Activated effector memory CD4-positive, alpha-beta T cell treated with Interleukin-2 at 50 U/mL for 16 hours (primary cell): ENCODE results near the gene ENOX1.

Experiments used
- DNase-seq: peaks from one replicate; pipeline ENCODE4 v3.0.0-alpha.2; 2020

Gene ENOX1

DNA sequence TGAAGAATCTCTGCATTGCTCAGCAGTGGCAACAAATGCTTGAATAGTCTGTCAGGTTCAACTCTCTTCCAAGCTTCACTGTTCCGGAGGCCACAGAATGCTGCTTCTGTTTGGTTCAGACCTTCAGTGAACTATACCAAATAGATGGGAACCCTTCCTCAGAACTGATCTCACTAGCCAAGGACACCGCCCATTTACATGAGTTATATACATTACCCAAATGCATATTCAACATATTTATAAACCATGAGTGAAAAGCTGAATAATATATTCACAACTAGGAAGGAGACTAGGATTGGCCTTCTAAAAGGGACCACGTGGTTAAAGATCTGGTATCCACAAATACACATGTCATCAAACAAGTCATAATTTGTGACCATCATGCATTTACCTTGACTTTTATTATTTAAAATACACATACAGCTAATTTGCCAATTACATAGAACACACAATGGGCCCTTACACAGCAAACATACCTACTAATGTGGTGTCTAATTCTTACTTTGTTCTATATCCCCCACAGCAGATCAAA, 49.3 kb downstream of the ENOX1 start:
- no peak for DNase-seq

DNA sequence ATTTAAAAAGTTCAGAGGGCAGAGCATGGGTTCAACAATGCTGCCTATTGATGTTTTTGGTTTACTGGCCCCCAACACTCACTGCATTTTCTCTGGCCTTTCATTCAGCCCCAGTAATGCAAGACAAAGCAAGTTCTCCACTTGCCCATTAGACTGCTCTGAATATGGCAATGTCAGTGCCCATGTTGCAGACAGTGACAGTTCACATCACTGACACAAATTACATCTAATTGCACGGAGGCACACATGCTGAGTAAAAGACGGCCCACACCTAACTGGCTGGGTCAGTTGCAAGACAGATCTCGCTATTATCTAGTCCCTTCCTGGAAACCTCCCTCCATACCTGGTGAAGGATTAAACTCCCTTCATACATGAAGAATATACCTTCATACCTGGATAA, 54.0 kb downstream of the ENOX1 start:
- no peak for DNase-seq

GRCh38 chr13:43731296-43731695, 55.5 kb downstream of the ENOX1 start:
- DNase-seq, result no peak

GRCh38 chr13:43730642-43731041, 56.1 kb downstream of the ENOX1 start:
- no peak for DNase-seq

- DNase-seq, result no peak
Observed at GRCh38 chr13:43728421-43728820, 58.4 kb downstream of the ENOX1 start.

- DNase-seq, result no peak
Observed at GRCh38 chr13:43727856-43728255, 58.9 kb downstream of the ENOX1 start.

DNA sequence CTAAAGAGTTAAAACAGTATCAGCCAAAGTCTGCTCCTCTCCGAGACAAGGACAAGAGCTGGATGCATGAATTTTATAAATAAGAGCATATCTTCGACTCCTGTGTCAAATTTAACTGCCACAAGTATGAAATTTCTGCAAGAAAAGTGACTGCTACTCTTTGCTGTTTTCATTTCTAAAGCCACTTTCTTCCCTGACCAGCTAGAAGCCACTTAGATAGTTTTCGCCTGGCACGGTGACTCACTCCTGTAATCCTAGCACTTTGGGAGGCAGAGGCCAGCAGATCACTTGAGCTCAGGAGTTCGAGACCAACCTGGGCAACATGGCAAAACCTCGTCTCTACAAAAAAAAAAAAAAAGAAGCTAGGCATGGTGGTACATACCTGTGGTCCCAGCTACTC, 61.3 kb downstream of the ENOX1 start:
- DNase-seq, result no peak

DNA sequence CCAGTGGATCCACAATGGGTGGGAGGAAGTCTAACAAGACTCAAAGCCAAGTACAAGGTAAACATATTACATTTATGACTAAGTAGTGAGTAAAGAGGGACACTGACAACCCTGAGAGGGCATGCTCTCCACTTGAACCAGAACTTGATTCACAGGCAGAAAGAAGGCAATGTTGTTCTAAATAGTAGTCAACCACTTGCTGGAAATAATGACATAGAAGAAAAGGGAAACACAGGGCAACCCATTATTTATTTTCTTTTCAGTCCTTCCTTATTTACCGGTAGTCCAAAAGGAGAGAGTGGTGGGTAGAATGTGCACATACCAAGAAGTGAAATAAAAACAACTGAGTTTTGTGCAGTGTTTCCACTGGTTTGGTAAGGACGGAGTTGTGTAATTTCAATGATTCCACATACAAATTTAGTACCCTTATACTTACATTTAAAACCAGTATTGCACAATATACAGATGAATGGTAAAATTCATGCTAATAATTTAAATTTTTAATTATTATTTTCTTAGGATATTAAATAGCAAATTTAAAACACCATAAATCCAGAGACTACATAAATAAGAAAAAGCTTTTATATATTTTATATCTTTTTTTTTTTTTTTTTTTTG, 65.9 kb downstream of the ENOX1 start:
- DNase-seq, result no peak

- no peak for DNase-seq
Observed at GRCh38 chr13:43698758-43699157, 88.0 kb downstream of the ENOX1 start.

- DNase-seq, result no peak
Observed at GRCh38 chr13:43698009-43698408, 88.8 kb downstream of the ENOX1 start.

GRCh38 chr13:43697323-43697722, 89.4 kb downstream of the ENOX1 start:
- DNase-seq, result no peak

GRCh38 chr13:43694146-43694664, 92.6 kb downstream of the ENOX1 start:
- no peak for DNase-seq

- no peak for DNase-seq
Observed at GRCh38 chr13:43693639-43694038, 93.1 kb downstream of the ENOX1 start.

GRCh38 chr13:43688227-43688907, 98.4 kb downstream of the ENOX1 start:
- DNase-seq, result no peak

- DNase-seq, result no peak
Observed at GRCh38 chr13:43687038-43687437, 99.7 kb downstream of the ENOX1 start.

DNA sequence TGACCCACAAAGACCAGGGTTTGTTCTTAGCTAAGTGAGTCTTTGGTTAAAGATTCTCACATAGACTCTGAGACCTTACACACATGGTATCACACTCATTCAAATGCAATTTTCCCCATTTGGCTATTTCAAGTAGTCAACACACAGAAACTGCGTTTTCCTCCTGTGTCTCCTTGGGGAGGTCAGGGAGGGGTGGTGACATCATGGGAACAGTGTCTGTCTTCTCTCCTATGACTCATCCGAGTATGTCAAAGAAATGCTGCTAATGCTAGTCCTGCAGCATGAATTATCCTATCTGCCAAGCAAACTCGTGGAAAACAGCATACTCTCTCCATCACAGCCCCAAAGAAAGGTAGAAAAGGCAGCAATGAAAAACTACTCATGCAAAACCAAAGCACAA, 100.2 kb downstream of the ENOX1 start:
- no peak for DNase-seq

DNA sequence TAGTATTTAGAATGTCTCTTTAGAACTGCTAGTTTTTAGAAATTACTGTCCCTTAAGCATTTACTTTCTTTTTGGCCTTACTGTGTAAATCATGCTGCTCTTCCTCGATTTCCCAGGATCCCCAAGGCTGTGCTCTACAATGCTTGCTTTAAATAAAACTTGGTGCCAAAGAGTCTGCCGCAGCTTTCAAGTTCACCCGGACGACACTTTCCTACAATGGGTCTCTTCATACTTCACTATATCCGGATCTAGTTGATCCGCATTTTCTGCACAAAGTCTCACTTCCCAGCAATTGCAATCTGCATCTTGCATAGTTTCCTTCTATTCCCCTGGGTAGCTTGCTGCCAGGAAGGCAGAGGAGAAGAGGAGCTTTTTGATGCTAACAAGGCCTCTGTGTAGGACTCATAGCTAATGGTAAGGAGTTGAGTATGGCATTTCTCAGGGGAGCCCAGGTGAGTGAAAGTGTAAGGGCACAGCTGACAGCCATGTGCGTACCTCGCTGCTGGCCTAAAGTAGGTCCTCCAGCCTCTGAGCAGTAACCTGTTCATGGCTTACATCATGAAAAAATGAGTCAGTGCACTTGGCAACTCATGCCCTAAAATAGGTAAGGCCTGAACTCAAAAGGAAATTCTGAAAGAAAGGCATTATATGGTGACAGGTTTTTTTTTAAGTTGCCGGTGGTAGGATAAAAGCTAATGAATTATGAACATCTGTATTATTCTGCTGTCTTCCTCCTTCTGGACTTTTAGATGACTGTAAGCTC, 101.6 kb downstream of the ENOX1 start:
- DNase-seq, result no peak

DNA sequence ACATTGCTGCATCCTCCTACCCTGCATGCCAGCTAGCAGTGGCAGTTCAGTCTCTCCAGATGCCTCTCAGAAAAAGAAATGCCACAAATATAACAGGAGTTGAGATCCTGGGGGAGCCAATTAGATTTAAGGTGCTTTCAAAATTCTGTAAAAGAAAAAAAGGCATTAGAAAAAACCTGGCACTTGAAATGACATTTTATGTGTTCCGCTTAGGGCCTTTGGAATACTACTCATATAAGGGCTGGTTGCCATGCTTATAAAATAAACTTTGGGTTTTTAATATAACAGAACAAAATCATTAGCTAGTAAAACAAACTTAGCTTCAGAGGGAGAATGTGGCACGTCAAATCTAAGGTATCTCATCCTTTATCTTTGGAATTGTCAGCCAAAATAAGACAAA, 104.1 kb downstream of the ENOX1 start:
- no peak for DNase-seq

- DNase-seq, result no peak
Observed at GRCh38 chr13:43676320-43676719, 110.5 kb downstream of the ENOX1 start.

DNA sequence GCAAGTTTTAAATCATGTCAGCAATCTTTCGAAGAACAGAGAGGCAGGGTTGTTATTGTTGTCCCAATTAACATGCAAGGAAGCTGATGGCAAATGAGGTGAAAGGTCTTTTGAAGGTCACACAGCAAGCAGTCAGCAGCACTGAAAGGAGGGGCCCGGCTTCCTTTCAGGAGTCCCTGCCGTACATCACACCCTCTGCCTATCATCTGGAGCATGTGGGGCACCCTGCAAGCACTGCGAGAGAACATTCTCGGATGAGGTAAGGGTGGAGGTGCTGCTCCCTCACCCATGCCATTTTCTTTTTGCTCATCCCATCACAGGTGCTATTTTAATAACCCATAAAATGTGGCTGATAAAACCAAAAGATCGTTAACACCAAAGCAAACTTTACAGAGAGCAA, 111.2 kb downstream of the ENOX1 start:
- no peak for DNase-seq

- no peak for DNase-seq
Observed at GRCh38 chr13:43669964-43670363, 116.8 kb downstream of the ENOX1 start.

DNA sequence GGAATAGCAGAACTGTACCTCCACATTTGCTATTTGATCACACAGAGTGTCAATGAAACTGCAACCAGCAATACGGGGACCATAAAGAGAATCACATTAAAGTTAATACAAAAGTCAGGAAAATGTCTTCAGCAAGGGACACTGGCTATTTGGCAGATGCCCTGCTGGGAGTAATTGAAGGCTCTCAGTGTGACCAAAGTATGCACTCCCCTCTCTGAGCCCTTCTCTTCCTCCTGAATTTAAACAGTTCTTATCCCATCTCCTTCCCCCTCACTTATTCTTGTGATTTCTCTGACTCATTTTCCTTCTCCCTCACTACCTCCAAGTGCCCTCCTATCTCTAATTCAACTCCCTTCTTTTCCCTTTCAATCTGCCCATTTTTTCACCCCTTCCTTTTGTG, 117.7 kb downstream of the ENOX1 start:
- DNase-seq, result no peak

DNA sequence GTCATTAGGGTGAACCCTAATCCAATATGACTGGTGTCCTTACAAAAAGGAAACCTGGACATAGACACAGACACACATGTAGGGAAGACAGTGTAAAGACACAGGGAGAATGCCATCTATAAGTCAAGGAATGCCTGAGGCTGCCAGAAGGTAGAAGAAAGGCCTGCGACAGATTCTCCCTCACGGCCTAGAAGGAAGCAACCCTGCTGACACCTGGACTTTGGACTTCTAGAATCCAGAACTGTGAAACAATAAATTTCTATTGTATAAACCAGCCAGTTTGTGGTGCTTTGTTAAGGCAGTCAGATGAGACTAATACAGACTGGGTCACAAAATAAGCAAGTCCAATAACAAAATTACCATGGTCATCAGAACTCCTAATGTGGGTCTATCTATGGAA, 120.4 kb downstream of the ENOX1 start:
- DNase-seq, result no peak

GRCh38 chr13:43665388-43665787, 121.4 kb downstream of the ENOX1 start:
- no peak for DNase-seq
